Esophagus muscularis mucosa (tissue), 4 donors: Measurements from ENCODE around the gene FABP3. TPM values are rescaled to one million over a fixed set of nuclear protein-coding genes. Genes with fewer than 3 reads are reported as not detected.

Experiments used
- DNase-seq: peaks from one replicate; pipeline ENCODE4 v3.0.0-alpha.2; 2017; ENCODE audit errors: extremely low spot score
- H3K27ac ChIP-seq, 4 donors: fragments of 200-600 bp; sonication (generic); replicated peaks in 1 of 4; 1 replicate in 3 of 4; 2 replicates in 1 of 4; pipeline ENCODE4 v1.5.1; 2016 to 2019; ENCODE audit warnings: mild to moderate bottlenecking in 1 of 4
- H3K27me3 ChIP-seq, 4 donors: fragments of 200-600 bp; sonication (generic); one replicate each; pipeline versions ENCODE4 v1.5.1 to v1.6.0; 2016 to 2019
- H3K36me3 ChIP-seq, 4 donors: fragments of 200-600 bp; sonication (generic); one replicate each; pipeline ENCODE4 v1.5.1; 2016 to 2019
- H3K4me1 ChIP-seq, 4 donors: fragments of 200-600 bp; sonication (generic); one replicate each; pipeline ENCODE4 v1.5.1; 2016 to 2019
- H3K4me3 ChIP-seq, 4 donors: fragments of 200-600 bp; sonication (generic); 1 replicate in 2 of 4; 2 replicates in 2 of 4; pipeline ENCODE4 v1.5.1; 2016 to 2019; ENCODE audit warnings: mild to moderate bottlenecking in 4 of 4, moderate library complexity in 1 of 4
- H3K9me3 ChIP-seq, 4 donors: fragments of 200-600 bp; sonication (generic); 1 replicate in 3 of 4; 2 replicates in 1 of 4; pipeline ENCODE4 v1.5.1; 2016 to 2019
- CTCF ChIP-seq, 3 experiments: fragments of 200-600 bp in 2 of 3; fragments of 450-650 bp in 1 of 3; sonication (generic) in 2 of 3; IDR thresholded peaks; one replicate each; pipeline ENCODE4 v1.5.1; 2017 to 2019; ENCODE audit warnings: antibody characterized with exemption in 3 of 3, mild to moderate bottlenecking in 2 of 3, moderate library complexity in 1 of 3
- EP300 ChIP-seq: sonication (generic); formaldehyde crosslinking; IDR thresholded peaks from one replicate; pipeline ENCODE4 v1.6.1; 2017; ENCODE audit warnings: antibody characterized with exemption
- POLR2A ChIP-seq: fragments of 450-650 bp; IDR thresholded peaks from one replicate; pipeline ENCODE4 v1.6.1; 2017; ENCODE audit warnings: antibody characterized with exemption, moderate library complexity, mild to moderate bottlenecking, low read depth
- POLR2AphosphoS5 ChIP-seq, 2 donors: sonication (generic); formaldehyde crosslinking; IDR thresholded peaks; one replicate each; pipeline ENCODE4 v1.6.1; 2017; ENCODE audit warnings: antibody characterized with exemption in 2 of 2
- WGBS: methylation state at CpG from one replicate; pipeline ENCODE4 v1.1.5; 2018; 5-methylcytosine and 5-hydroxymethylcytosine counted together
- intact Hi-C: fragments of 100-400 bp; cut with DNase I; formaldehyde crosslinking; loops from one replicate; pipeline ENCODE4 v1.15.1; 2023
- total RNA-seq, 4 donors: library from RNA; depleted of rRNA; stranded (reverse); fragments of >200 nt; gene quantifications; one replicate each; pipeline versions ENCODE4 v1.1.0 to v1.2.1, GENCODE V29; 2016

Gene FABP3
- total RNA-seq, 4 donors from 2014 or later = 14.6 to 38.6 (median 29.8) TPM

GRCh38 chr1:31370021-31370420 lies 2.9 kb downstream of the FABP3 start:
- intact Hi-C loops = no loop called here
- H3K27ac ChIP-seq = peak overlapping the region in 3 of 4 donors; percentile 24 to 89 (median 54)
- 81% methylated on average over 2 of the region's 2 CpGs for WGBS
- peaks cover 6 to 66% (median 23%) of the 10 kb centered on the region in 4 donors for H3K36me3 ChIP-seq
- H3K4me3 ChIP-seq = no peak overlapping the region
- H3K9me3 ChIP-seq = no peaks in the 10 kb centered on the region
- peaks cover 0 to 5% (median 0%) of the 10 kb centered on the region in 4 donors for H3K27me3 ChIP-seq
- peaks cover 26 to 77% (median 72%) of the 10 kb centered on the region in 4 donors for H3K4me1 ChIP-seq
- no peak for TF ChIP-seq POLR2A
- TF ChIP-seq POLR2AphosphoS5 (IDR thresholded peaks at IDR 0.05) = no peak
- TF ChIP-seq EP300 = no peak
- TF ChIP-seq CTCF (IDR thresholded peaks at IDR 0.05) = no peak
- no peak for DNase-seq

GRCh38 chr1:31368611-31369107 lies 4.2 kb downstream of the FABP3 start:
- H3K4me3 ChIP-seq = no peak overlapping the region
- no peak for TF ChIP-seq POLR2A
- peak; percentile 25 to 27 for TF ChIP-seq POLR2AphosphoS5 (IDR thresholded peaks at IDR 0.05)
- no peak for TF ChIP-seq CTCF (IDR thresholded peaks at IDR 0.05)
- peaks cover 15 to 74% (median 66%) of the 10 kb centered on the region in 4 donors for H3K4me1 ChIP-seq
- no peak for DNase-seq
- peaks cover 0 to 5% (median 0%) of the 10 kb centered on the region in 4 donors for H3K27me3 ChIP-seq
- intact Hi-C loops = no loop called here
- H3K9me3 ChIP-seq = no peaks in the 10 kb centered on the region
- 62% methylated on average over 2 of the region's 3 CpGs for WGBS
- peak overlapping the region; percentile 34 to 89 (median 60) for H3K27ac ChIP-seq
- peaks cover 13 to 79% (median 34%) of the 10 kb centered on the region in 4 donors for H3K36me3 ChIP-seq

- no peaks in the 10 kb centered on the region for H3K9me3 ChIP-seq
- no peak overlapping the region for H3K4me3 ChIP-seq
- no peak for DNase-seq
- TF ChIP-seq EP300 (no peak), POLR2AphosphoS5 (IDR thresholded peaks at IDR 0.05) (no peak), POLR2A (no peak), CTCF (IDR thresholded peaks at IDR 0.05) (no peak)
- intact Hi-C loops = no loop called here
- peak overlapping the region in 1 of 4 donors; percentile 43 for H3K27ac ChIP-seq
- peaks cover 0 to 56% (median 48%) of the 10 kb centered on the region in 4 donors for H3K4me1 ChIP-seq
- H3K36me3 ChIP-seq = peaks cover 13 to 81% (median 41%) of the 10 kb centered on the region in 4 donors
- 43% methylated on average over 1 of the region's 2 CpGs for WGBS
- H3K27me3 ChIP-seq = no peaks in the 10 kb centered on the region
These were observed 6.1 kb downstream of the FABP3 start for GRCh38 chr1:31366796-31367195.

GRCh38 chr1:31364561-31365250 lies 8.2 kb downstream of the FABP3 start:
- Histone ChIP-seq H3K27ac (peak overlapping the region in 3 of 4 donors; percentile 35 to 43 (median 43)), H3K9me3 (no peaks in the 10 kb centered on the region), H3K4me1 (peaks cover 0 to 37% (median 30%) of the 10 kb centered on the region in 4 donors), H3K4me3 (no peak overlapping the region), H3K27me3 (no peaks in the 10 kb centered on the region), H3K36me3 (peaks cover 13 to 85% (median 57%) of the 10 kb centered on the region in 4 donors)
- intact Hi-C loops = no loop called here
- TF ChIP-seq POLR2AphosphoS5 (IDR thresholded peaks at IDR 0.05) (no peak), EP300 (no peak), CTCF (IDR thresholded peaks at IDR 0.05) (no peak), POLR2A (no peak)
- WGBS = 67% methylated on average over 3 of the region's 3 CpGs
- no peak for DNase-seq
